AG10803 (cell line): ENCODE data around the gene TCIRG1.

Experiments used
- DNase-seq: peaks from one replicate; pipeline ENCODE4 v3.0.0; 2010; ENCODE audit warnings: low read depth
- H3K4me3 ChIP-seq: 2 replicates; pipeline ENCODE4 v1.5.1; 2011; ENCODE audit warnings: mild to moderate bottlenecking, low read length, control low read depth
- TF ChIP-seq, protein P1 (sequence below): conservative IDR thresholded peaks from 2 replicates; pipeline ENCODE4 v1.5.1; 2011; ENCODE audit warnings: mild to moderate bottlenecking, low read length, control low read depth, inconsistent platforms

Gene TCIRG1

DNA sequence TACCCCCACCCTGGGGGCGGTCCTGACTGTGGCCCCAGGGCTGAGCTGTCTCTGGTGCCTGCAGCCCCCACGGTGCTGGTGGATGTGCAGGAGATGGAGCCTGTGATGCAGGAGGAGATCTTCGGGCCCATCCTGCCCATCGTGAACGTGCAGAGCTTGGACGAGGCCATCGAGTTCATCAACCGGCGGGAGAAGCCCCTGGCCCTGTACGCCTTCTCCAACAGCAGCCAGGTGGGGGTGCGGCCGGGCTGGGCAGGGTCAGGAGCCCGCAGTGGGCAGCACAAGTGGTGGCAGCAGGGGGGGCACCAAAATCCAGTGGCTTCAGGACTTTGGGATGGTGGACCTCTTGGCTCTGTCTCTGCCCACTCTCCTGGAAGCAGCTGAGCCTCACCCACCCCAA is 16.3 kb upstream of the TCIRG1 start:
- TF ChIP-seq, protein P1, sequence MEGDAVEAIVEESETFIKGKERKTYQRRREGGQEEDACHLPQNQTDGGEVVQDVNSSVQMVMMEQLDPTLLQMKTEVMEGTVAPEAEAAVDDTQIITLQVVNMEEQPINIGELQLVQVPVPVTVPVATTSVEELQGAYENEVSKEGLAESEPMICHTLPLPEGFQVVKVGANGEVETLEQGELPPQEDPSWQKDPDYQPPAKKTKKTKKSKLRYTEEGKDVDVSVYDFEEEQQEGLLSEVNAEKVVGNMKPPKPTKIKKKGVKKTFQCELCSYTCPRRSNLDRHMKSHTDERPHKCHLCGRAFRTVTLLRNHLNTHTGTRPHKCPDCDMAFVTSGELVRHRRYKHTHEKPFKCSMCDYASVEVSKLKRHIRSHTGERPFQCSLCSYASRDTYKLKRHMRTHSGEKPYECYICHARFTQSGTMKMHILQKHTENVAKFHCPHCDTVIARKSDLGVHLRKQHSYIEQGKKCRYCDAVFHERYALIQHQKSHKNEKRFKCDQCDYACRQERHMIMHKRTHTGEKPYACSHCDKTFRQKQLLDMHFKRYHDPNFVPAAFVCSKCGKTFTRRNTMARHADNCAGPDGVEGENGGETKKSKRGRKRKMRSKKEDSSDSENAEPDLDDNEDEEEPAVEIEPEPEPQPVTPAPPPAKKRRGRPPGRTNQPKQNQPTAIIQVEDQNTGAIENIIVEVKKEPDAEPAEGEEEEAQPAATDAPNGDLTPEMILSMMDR, result no peak
- H3K4me3 ChIP-seq, result no peak overlapping the region
- DNase-seq, result no peak

DNA sequence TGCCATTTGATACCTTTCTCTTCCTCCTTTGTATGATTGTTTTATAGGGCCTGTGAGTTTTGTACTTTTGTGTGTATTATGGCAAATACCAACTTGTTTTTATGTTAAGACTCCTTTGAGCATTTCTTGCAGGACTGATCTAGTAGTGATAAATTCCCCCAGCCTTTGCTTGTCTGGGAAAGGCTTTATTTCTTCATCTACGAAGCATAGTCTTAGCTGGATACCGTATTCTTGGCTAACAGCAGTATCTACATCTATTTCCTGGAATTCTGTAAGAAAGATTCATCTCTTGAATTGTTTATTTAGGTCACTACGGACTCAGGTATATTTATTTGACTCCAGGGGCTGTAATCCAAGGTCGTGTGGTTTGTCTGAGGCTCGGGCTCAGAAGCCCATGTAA is 14.3 kb upstream of the TCIRG1 start:
- DNase-seq, result no peak
- no peak overlapping the region for H3K4me3 ChIP-seq
- TF ChIP-seq, protein P1, result no peak

DNA sequence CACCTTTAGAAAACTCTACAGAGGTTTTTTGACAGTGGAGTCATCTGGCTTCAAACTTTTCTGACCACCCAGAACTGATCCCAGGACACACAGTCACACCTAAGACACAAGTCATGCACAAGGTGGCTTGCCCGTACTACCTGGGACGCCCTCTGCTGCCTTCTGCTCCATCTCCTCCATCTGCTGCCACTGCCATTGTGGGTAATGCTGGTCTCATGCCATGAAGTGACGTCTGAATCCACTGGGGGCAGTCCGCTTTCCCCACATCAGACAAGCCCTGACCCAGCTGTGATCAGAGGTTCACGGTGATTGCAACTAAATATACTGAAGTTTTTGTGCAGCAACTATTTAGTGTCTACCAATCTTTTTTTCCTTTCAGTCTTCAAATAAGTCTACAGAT is 13.8 kb upstream of the TCIRG1 start:
- TF ChIP-seq, protein P1, result no peak
- no peak overlapping the region for H3K4me3 ChIP-seq
- no peak for DNase-seq

DNA sequence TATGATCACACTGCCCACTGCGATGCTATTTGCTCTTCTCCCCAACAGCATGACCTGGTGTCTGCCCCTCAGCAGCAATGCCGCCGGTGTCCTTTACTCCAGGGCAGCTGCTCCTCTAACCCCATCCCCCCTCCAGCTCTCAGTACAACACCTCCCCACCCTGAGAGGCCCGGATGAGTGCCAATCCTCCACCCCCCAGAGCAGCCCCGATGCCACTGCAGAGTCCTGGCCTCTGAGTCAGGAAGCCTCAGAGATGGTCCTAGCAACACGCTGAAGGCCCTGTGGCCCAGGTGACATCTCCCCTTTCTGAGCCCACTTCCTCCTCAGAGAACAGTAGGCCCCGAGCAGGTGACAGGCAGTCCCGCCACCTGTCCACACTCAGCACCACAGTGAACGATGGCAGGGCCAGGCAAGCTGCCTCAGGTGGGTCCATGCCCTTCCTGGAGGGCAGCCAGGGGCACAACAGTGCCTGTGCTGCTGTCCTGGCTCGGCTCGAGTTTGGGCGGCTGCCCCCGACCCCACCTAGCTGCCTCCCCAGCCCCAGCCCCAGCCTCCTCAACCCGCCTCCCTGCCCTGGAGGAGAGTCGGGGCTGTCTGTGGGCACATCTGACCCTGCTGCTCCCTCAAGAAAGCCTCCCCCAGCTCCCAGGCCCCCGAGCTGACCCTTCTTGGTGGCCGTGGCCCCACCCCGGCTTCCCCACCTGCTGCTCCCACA is 12.3 kb upstream of the TCIRG1 start:
- no peak for DNase-seq
- no peak overlapping the region for H3K4me3 ChIP-seq
- TF ChIP-seq, protein P1, result no peak

DNA sequence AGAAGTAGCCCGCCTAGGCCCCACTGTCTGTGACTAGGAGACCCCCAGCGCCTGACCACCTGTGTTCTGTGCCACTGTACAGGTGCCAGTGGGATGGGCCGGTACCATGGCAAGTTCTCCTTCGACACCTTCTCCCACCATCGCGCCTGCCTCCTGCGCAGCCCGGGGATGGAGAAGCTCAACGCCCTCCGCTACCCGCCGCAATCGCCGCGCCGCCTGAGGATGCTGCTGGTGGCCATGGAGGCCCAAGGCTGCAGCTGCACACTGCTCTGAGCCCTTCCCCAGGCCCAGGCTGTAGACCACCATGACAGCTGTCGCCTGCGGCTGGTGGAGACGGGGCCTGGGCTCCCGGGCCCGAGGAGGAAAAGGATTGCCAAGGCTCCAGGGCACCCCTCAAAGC is 11.2 kb upstream of the TCIRG1 start:
- DNase-seq, result no peak
- H3K4me3 ChIP-seq, result no peak overlapping the region
- TF ChIP-seq, protein P1, result no peak

DNA sequence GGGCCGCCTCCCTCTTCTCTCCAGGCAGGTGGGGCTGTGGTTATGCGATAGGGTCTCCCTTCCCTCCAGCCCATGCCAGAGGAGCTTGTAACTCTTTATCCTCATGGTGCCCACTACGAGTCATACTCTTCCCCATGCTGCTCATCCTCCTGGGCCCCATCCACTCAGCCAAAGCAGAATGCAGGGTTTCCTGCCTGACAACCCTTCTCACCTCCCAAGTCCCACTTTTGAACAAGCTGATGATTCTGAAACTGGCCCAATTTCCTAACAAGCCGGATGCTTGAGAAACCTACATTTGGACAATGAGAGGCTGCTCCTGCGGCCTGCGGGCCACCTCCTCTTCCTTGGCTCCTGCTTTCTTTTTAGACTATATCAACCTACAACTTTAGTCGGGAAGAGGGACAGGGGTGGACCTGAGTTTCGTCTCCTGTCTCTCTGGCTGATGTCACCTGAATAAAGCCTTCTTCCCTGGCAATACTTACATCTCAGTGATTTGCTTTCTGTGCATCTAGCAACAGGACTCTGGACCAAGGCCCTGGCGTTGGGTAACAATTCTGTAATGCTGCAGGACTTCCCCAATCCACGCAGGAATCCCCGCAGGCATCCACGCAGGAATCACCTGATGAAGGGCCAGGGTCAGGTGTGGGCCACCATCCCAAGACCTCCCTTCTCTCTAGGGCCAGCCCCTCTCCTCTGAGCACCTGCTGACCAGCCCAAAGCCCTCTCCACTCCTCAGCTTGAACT is 9.9 kb upstream of the TCIRG1 start:
- TF ChIP-seq, protein P1, result no peak
- DNase-seq, result peak; percentile 53
- no peak overlapping the region for H3K4me3 ChIP-seq
